ENCODE measurements around the gene SMIM21.

DNA sequence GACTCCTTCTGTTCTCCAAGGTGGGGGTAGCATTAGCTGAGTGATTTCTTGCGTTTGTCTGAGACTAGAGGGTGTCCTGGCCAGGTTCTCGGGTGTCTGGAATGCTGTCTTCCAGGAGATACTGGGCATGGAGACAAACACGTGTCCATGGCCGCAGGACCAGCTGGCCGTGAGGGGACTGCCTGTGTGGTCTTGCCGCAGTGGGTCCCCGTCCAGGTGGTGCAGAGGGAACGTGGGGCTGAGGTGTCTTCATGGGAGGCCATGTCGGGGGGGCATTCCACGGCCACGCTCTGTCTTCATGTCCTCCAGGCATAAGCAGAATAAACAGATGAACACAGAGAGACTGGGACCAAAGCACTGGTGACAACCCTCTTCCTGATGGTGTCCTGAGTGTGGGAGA is 66.6 kb downstream of the SMIM21 start:
- TF ChIP-seq POLR2A (IDR thresholded peaks at IDR 0.05; ENCODE audit: low read length) (no peak), GATA1 (IDR thresholded peaks at IDR 0.05; ENCODE audit: low read depth, low read length) (no peak)

Data from erythroblast (primary cell).